HepG2 (cell line): ENCODE measurements around the gene CXCL3. TPM values are rescaled to one million over a fixed set of nuclear protein-coding genes. Genes with fewer than 3 reads are reported as not detected.

ENCODE experiments used
- ATAC-seq: fragments of 200-7000 bp; cut with Tn5 transposase; 3 replicates; pipeline ENCODE4 v1.9.1; 2020; ENCODE audit warnings: mild to moderate bottlenecking, moderate library complexity
- BruUV-seq: library from RNA; stranded (reverse); fragments of 400-500 nt; replicated peaks from 2 replicates; lab custom pipeline; 2021; lab: Mats Ljungman, UMichigan
- CTCF ChIA-PET: fragments of 300-600 bp; formaldehyde crosslinking; extraction: SDS; loops from one replicate; lab custom pipeline; 2021; ENCODE audit warnings: low total read pairs, inconsistent platforms, low intra/inter-chr PET ratio; lab: Yijun Ruan, JAX
- POLR2A ChIA-PET: fragments of 350-600 bp; sonication (Branson Sonifier 250); formaldehyde crosslinking; loops from one replicate; lab custom pipeline; 2020; ENCODE audit warnings: antibody characterized with exemption, inconsistent platforms; lab: Yijun Ruan, JAX
- DNase-seq: peaks from one replicate; pipeline ENCODE4 v3.0.0-alpha.2; 2015; ENCODE audit warnings: low spot score
- FAIRE-seq: peaks from 3 replicates; lab custom pipeline; 2011; peaks lifted over from hg19 to GRCh38; lab: Jason Lieb, UNC
- H2AFZ ChIP-seq: one replicate; pipeline ENCODE4 v1.6.1; 2011; ENCODE audit warnings: low read length, inconsistent platforms
- H3K27ac ChIP-seq: fragments of 300-600 bp; 3 replicates; pipeline ENCODE4 v1.8.0; 2011; ENCODE audit warnings: mixed run types, mild to moderate bottlenecking, mixed read lengths, low read length, inconsistent platforms; ENCODE audit not compliant: insufficient read depth; ENCODE audit errors: extremely low read length
- H3K27me3 ChIP-seq, 2 experiments: fragments of 200-600 bp in 1 of 2; 2 replicates in 1 of 2; 3 replicates in 1 of 2; pipeline versions ENCODE4 v1.6.0 to v1.8.0; 2011; ENCODE audit warnings: low read length in 2 of 2, mild to moderate bottlenecking in 2 of 2, moderate library complexity in 2 of 2, inconsistent platforms in 1 of 2; ENCODE audit not compliant: insufficient read depth in 2 of 2, control insufficient read depth in 1 of 2
- H3K36me3 ChIP-seq, 2 experiments: fragments of 200-600 bp in 1 of 2; replicated peaks in 1 of 2; 2 replicates in 1 of 2; 3 replicates in 1 of 2; pipeline versions ENCODE4 v1.5.1 to v1.8.0; 2011; ENCODE audit warnings: low read length in 2 of 2, inconsistent platforms in 1 of 2; ENCODE audit not compliant: insufficient read depth in 2 of 2, control insufficient read depth in 1 of 2
- H3K4me1 ChIP-seq: 2 replicates; pipeline ENCODE4 v1.5.1; 2012; ENCODE audit warnings: low read length, inconsistent platforms; ENCODE audit not compliant: insufficient read depth
- H3K4me2 ChIP-seq: 2 replicates; pipeline ENCODE4 v1.6.0; 2011; ENCODE audit warnings: low read depth, low read length, inconsistent platforms
- H3K4me3 ChIP-seq, 3 experiments: fragments of 200-600 bp in 1 of 3; sonication (generic), shearing (Covaris generic) in 1 of 3; replicated peaks in 1 of 3; 2 replicates each; pipeline ENCODE4 v1.5.1; 2011 to 2016; ENCODE audit warnings: low read length in 3 of 3, inconsistent platforms in 2 of 3, low read depth in 2 of 3, mild to moderate bottlenecking in 2 of 3, control low read depth in 1 of 3, mixed read lengths in 1 of 3; ENCODE audit not compliant: insufficient read depth in 1 of 3
- H3K79me2 ChIP-seq: one replicate; pipeline ENCODE4 v1.6.1; 2011; ENCODE audit warnings: low read length, inconsistent platforms; ENCODE audit not compliant: insufficient read depth
- H3K9ac ChIP-seq: 2 replicates; pipeline ENCODE4 v1.6.0; 2011; ENCODE audit warnings: mild to moderate bottlenecking, low read depth, low read length, inconsistent platforms; ENCODE audit not compliant: insufficient read depth
- H3K9me3 ChIP-seq: 2 replicates; pipeline ENCODE4 v1.5.1; 2012; ENCODE audit warnings: mild to moderate bottlenecking, low read length
- H4K20me1 ChIP-seq: 2 replicates; pipeline ENCODE4 v1.6.0; 2011; ENCODE audit warnings: inconsistent platforms, mild to moderate bottlenecking, low read length, moderate library complexity; ENCODE audit not compliant: insufficient read depth
- ATRX ChIP-seq: sonication (generic); formaldehyde crosslinking; IDR thresholded peaks from 2 replicates; pipeline ENCODE4 v1.4.0; 2020; ENCODE audit warnings: missing genetic modification reagents, borderline replicate concordance
- GATA4 ChIP-seq: sonication (generic); IDR thresholded peaks from 2 replicates; pipeline ENCODE4 v1.6.1; 2016; ENCODE audit warnings: antibody characterized with exemption, low read depth, borderline replicate concordance
- KDM2A ChIP-seq: sonication (generic); formaldehyde crosslinking; IDR thresholded peaks from 2 replicates; pipeline ENCODE4 v1.4.0; 2020; ENCODE audit warnings: low read depth, missing genetic modification reagents, borderline replicate concordance
- MLLT10 ChIP-seq: sonication (generic); formaldehyde crosslinking; IDR thresholded peaks from 2 replicates; pipeline ENCODE4 v1.4.0; 2020; ENCODE audit warnings: missing genetic modification reagents
- MXD1 ChIP-seq: sonication (generic); formaldehyde crosslinking; IDR thresholded peaks from 2 replicates; pipeline ENCODE4 v1.4.0; 2020; ENCODE audit warnings: mild to moderate bottlenecking, missing genetic modification reagents
- NCOA2 ChIP-seq: sonication (generic); formaldehyde crosslinking; IDR thresholded peaks from 2 replicates; pipeline ENCODE4 v1.8.0; 2022; ENCODE audit warnings: inconsistent platforms
- POLR2G ChIP-seq: fragments of 200-400 bp; formaldehyde crosslinking; IDR thresholded peaks from 2 replicates; pipeline ENCODE4 v1.6.1; 2018; ENCODE audit warnings: mild to moderate bottlenecking, low read depth, low read length, moderate library complexity
- SOX13 ChIP-seq, 3 experiments: fragments of 450-650 bp in 1 of 3; sonication (generic) in 1 of 3; formaldehyde crosslinking in 1 of 3; IDR thresholded peaks in 2 of 3; conservative IDR thresholded peaks in 1 of 3; 2 replicates each; pipeline versions ENCODE4 v1.5.0 to v1.6.1; 2016 to 2020; ENCODE audit warnings: antibody characterized with exemption in 1 of 3, mild to moderate bottlenecking in 1 of 3, missing compliant biosample characterization in 1 of 3, missing genetic modification reagents in 1 of 3, moderate library complexity in 1 of 3
- ZBTB44 ChIP-seq: sonication (generic); formaldehyde crosslinking; IDR thresholded peaks from 2 replicates; pipeline ENCODE4 v1.4.0; 2020; ENCODE audit warnings: missing genetic modification reagents
- ZMYM2 ChIP-seq: sonication (generic); formaldehyde crosslinking; IDR thresholded peaks from 2 replicates; pipeline ENCODE4 v1.8.0; 2022; ENCODE audit warnings: mild to moderate bottlenecking, missing genetic modification reagents
- ZNF124 ChIP-seq: sonication (generic); formaldehyde crosslinking; IDR thresholded peaks from 2 replicates; pipeline ENCODE4 v1.4.0; 2020; ENCODE audit warnings: missing genetic modification reagents
- ZNF224 ChIP-seq: sonication (generic); formaldehyde crosslinking; IDR thresholded peaks from 2 replicates; pipeline ENCODE4 v1.5.0; 2020; ENCODE audit warnings: mild to moderate bottlenecking, missing genetic modification reagents
- ZNF691 ChIP-seq: sonication (generic); formaldehyde crosslinking; IDR thresholded peaks from 2 replicates; pipeline ENCODE4 v1.4.0; 2020; ENCODE audit warnings: missing genetic modification reagents, low read depth, mild to moderate bottlenecking, borderline replicate concordance
- ZNF780A ChIP-seq: sonication (generic); formaldehyde crosslinking; IDR thresholded peaks from 2 replicates; pipeline ENCODE4 v1.8.0; 2022; ENCODE audit warnings: mild to moderate bottlenecking, missing genetic modification reagents, moderate library complexity
- ZSCAN22 ChIP-seq: sonication (generic); formaldehyde crosslinking; IDR thresholded peaks from 2 replicates; pipeline ENCODE4 v1.4.0; 2020; ENCODE audit warnings: mild to moderate bottlenecking, missing genetic modification reagents
- WGBS: methylation state at CpG from one replicate; pipeline ENCODE4 v1.1.6; 2017; ENCODE audit warnings: low lambda C conversion rate; 5-methylcytosine and 5-hydroxymethylcytosine counted together
- in situ Hi-C: cut with HindIII; loops from 2 replicates; pipeline ENCODE4 v1.10.0; 2017; ENCODE audit warnings: low pct_unique_long_range_greater_than_20kb; ENCODE audit not compliant: extremely low pct_ligation_motif_present
- intact Hi-C: fragments of 100-400 bp; cut with micrococcal nuclease; formaldehyde crosslinking; loops from one replicate; pipeline ENCODE4 v1.10.0; 2022; ENCODE audit not compliant: unreplicated experiment
- polyA plus RNA-seq, 8 experiments: library from polyadenylated mRNA; depleted of rRNA in 3 of 8; stranded (reverse) in 7 of 8; unstranded in 1 of 8; fragments of >200 nt; fragmentation: Illumina TruSeq in 4 of 8; extraction: Trizol in 4 of 8; gene quantifications; 2 replicates each; pipeline versions ENCODE4 v1.2.1 to v1.2.3, GENCODE V29; 2011 to 2016; ENCODE audit warnings: low read depth in 4 of 8, missing spikeins in 1 of 8, mixed read lengths in 1 of 8; ENCODE audit not compliant: insufficient read depth in 1 of 8
- total RNA-seq, 5 experiments: library from RNA; depleted of rRNA; stranded (reverse); fragments of >200 nt; fragmentation: Illumina TruSeq; extraction: Trizol; gene quantifications; 2 replicates each; pipeline ENCODE4 v1.2.3, GENCODE V29; 2016; ENCODE audit warnings: low read depth in 1 of 5

CXCL3 gene
- total and polyA plus RNA-seq, 2 of the 13 experiments (the other 11 are each of a cell fraction or from before 2014, with no cell fraction given) = 0.13 TPM; not detected in 1

GRCh38 chr4:74045772-74046171, 7.3 kb upstream of the CXCL3 start (continued):
- TF ChIP-seq SOX13 (IDR thresholded peaks at IDR 0.05) = no peak
- no peak for TF ChIP-seq SOX13 (CRISPR knock-in tag; conservative IDR thresholded peaks at IDR 0.05 in 1 of 2, IDR thresholded peaks at IDR 0.05 in 1 of 2)
- no peak for TF ChIP-seq KDM2A (CRISPR knock-in tag)
- TF ChIP-seq MXD1 (CRISPR knock-in tag) = no peak
- TF ChIP-seq GATA4 = no peak
- TF ChIP-seq ZNF780A = no peak
- no peak for TF ChIP-seq ZMYM2 (CRISPR knock-in tag)
- TF ChIP-seq ATRX (CRISPR knock-in tag) = no peak
- TF ChIP-seq, all 625 proteins: peak for 0

- 32% methylated on average over 3 of the region's 3 CpGs for WGBS
- Histone ChIP-seq H3K4me3 (no peak overlapping the region), H3K27me3 (no peaks in the 10 kb centered on the region), H3K4me2 (no peak overlapping the region), H4K20me1 (no peaks in the 10 kb centered on the region), H3K9ac (no peak overlapping the region), H2AFZ (no peak overlapping the region), H3K79me2 (no peaks in the 10 kb centered on the region), H3K9me3 (no peaks in the 10 kb centered on the region), H3K36me3 (no peaks in the 10 kb centered on the region), H3K27ac (no peak overlapping the region), H3K4me1 (no peaks in the 10 kb centered on the region)
- in situ Hi-C loops = no loop called here
- ChIA-PET POLR2A (no interaction called here), CTCF (no interaction called here)
- FAIRE-seq (no peak), ATAC-seq (no peak), DNase-seq (no peak)
- intact Hi-C loops = no loop called here
- BruUV-seq = no TSS peak
- no peak for TF ChIP-seq ZNF691 (CRISPR knock-in tag)
- TF ChIP-seq ZNF224 (CRISPR knock-in tag) = no peak
- no peak for TF ChIP-seq MLLT10 (CRISPR knock-in tag)
- no peak for TF ChIP-seq NCOA2 (CRISPR knock-in tag)
- TF ChIP-seq ZBTB44 (CRISPR knock-in tag) = no peak
- no peak for TF ChIP-seq POLR2G
- TF ChIP-seq ZSCAN22 = no peak
- no peak for TF ChIP-seq ZNF124 (CRISPR knock-in tag)
Observed at GRCh38 chr4:74045247-74045646, 6.8 kb upstream of the CXCL3 start.
